Uterus (tissue), 2 donors: ENCODE data around the gene TEX101.

Experiments used
- CTCF ChIP-seq, 4 experiments: fragments of 200-600 bp in 2 of 4; fragments of 450-650 bp in 2 of 4; sonication (generic) in 2 of 4; IDR thresholded peaks; one replicate each; pipeline ENCODE4 v1.5.1; 2016 to 2019; ENCODE audit warnings: antibody characterized with exemption in 4 of 4, mild to moderate bottlenecking in 2 of 4, moderate library complexity in 1 of 4
- POLR2A ChIP-seq, 2 donors: fragments of 450-650 bp; IDR thresholded peaks; one replicate each; pipeline ENCODE4 v1.6.1; 2016; ENCODE audit warnings: antibody characterized with exemption in 2 of 2, mild to moderate bottlenecking in 1 of 2, moderate library complexity in 1 of 2

- TF ChIP-seq CTCF (IDR thresholded peaks at IDR 0.05) (no peak), POLR2A (IDR thresholded peaks at IDR 0.05) (no peak)
Observed at GRCh38 chr19:43408043-43408442, 6.6 kb upstream of the TEX101 start.
